Lower lobe of right lung (tissue), 2 donors: Measurements from ENCODE around the gene BCL7A. TPM values are rescaled to one million over a fixed set of nuclear protein-coding genes. Genes with fewer than 3 reads are reported as not detected.

ENCODE experiments used
- ATAC-seq, 2 donors: fragments of 200-7000 bp; cut with Tn5 transposase; one replicate each; pipeline ENCODE4 v1.9.1; 2020 to 2022; ENCODE audit warnings: mild to moderate bottlenecking in 2 of 2, moderate library complexity in 2 of 2
- DNase-seq: peaks from one replicate; pipeline ENCODE4 v3.0.0-alpha.2; 2020
- H3K27ac ChIP-seq: fragments of 200-600 bp; one replicate; pipeline ENCODE4 v1.8.0; 2022
- H3K27me3 ChIP-seq: fragments of 200-600 bp; one replicate; pipeline ENCODE4 v1.8.0; 2022; ENCODE audit warnings: low read depth
- H3K36me3 ChIP-seq: fragments of 200-600 bp; one replicate; pipeline ENCODE4 v1.8.0; 2022; ENCODE audit warnings: mild to moderate bottlenecking
- H3K4me1 ChIP-seq: fragments of 200-600 bp; one replicate; pipeline ENCODE4 v1.8.0; 2022
- H3K4me3 ChIP-seq: fragments of 200-600 bp; one replicate; pipeline ENCODE4 v1.8.0; 2022; ENCODE audit warnings: mild to moderate bottlenecking
- H3K9me3 ChIP-seq: fragments of 200-600 bp; one replicate; pipeline ENCODE4 v1.8.0; 2022
- CTCF ChIP-seq: fragments of 200-600 bp; IDR thresholded peaks from one replicate; pipeline ENCODE4 v1.8.0; 2022; ENCODE audit warnings: antibody characterized with exemption, mild to moderate bottlenecking
- intact Hi-C: fragments of 100-400 bp; cut with DNase I; formaldehyde crosslinking; loops from one replicate; pipeline ENCODE4 v1.11.0; 2022
- total RNA-seq: library from RNA; stranded (reverse); fragmentation: NEBNext Ultra II Directional; extraction: Animal tissue kit (Norgen Biotek cat#: 25700); gene quantifications from one replicate; pipeline ENCODE4 v1.2.1, GENCODE V29; 2021
- donor health status: DM: no; HTN: yes; CAD: no; lungs with severe emphysema.

BCL7A gene
- total RNA-seq, 1 donor from 2014 or later: 6.4 TPM

GRCh38 chr12:122013136-122013535, 8.5 kb upstream of the BCL7A start:
- Histone ChIP-seq H3K27me3 (peaks cover 4% of the 10 kb centered on the region), H3K4me1 (no peaks in the 10 kb centered on the region), H3K36me3 (no peaks in the 10 kb centered on the region), H3K9me3 (no peaks in the 10 kb centered on the region), H3K27ac (no peak overlapping the region), H3K4me3 (no peak overlapping the region)
- no peak for ATAC-seq
- intact Hi-C loops: no loop called here
- no peak for TF ChIP-seq CTCF
- no peak for DNase-seq

- intact Hi-C loops: no loop called here
- Histone ChIP-seq H3K4me3 (no peak overlapping the region), H3K27ac (no peak overlapping the region), H3K36me3 (no peaks in the 10 kb centered on the region), H3K9me3 (peaks cover 4% of the 10 kb centered on the region), H3K27me3 (peaks cover 4% of the 10 kb centered on the region), H3K4me1 (no peaks in the 10 kb centered on the region)
- TF ChIP-seq CTCF: no peak
- ATAC-seq (no peak), DNase-seq (no peak)
These were observed 7.7 kb upstream of the BCL7A start for GRCh38 chr12:122013791-122014590.

- H3K9me3 ChIP-seq: peaks cover 4% of the 10 kb centered on the region
- no peak overlapping the region for H3K4me3 ChIP-seq
- intact Hi-C loops: no loop called here
- no peaks in the 10 kb centered on the region for H3K36me3 ChIP-seq
- H3K4me1 ChIP-seq: no peaks in the 10 kb centered on the region
- H3K27me3 ChIP-seq: peaks cover 4% of the 10 kb centered on the region
- no peak for TF ChIP-seq CTCF
- DNase-seq (no peak), ATAC-seq (no peak)
- no peak overlapping the region for H3K27ac ChIP-seq
These were observed 6.9 kb upstream of the BCL7A start for GRCh38 chr12:122014781-122015180.

GRCh38 chr12:122018457-122018856, 3.2 kb upstream of the BCL7A start:
- Histone ChIP-seq H3K4me1 (peaks cover 17% of the 10 kb centered on the region), H3K4me3 (no peak overlapping the region), H3K9me3 (peaks cover 4% of the 10 kb centered on the region), H3K27ac (no peak overlapping the region), H3K27me3 (peaks cover 12% of the 10 kb centered on the region), H3K36me3 (no peaks in the 10 kb centered on the region)
- no peak for ATAC-seq
- TF ChIP-seq CTCF: no peak
- no peak for DNase-seq
- intact Hi-C loops: no loop called here

GRCh38 chr12:122018937-122019336, 2.7 kb upstream of the BCL7A start:
- DNase-seq (no peak), ATAC-seq (no peak)
- peaks cover 4% of the 10 kb centered on the region for H3K9me3 ChIP-seq
- H3K36me3 ChIP-seq: no peaks in the 10 kb centered on the region
- TF ChIP-seq CTCF: no peak
- peaks cover 12% of the 10 kb centered on the region for H3K27me3 ChIP-seq
- H3K4me3 ChIP-seq: no peak overlapping the region
- intact Hi-C loops: no loop called here
- peaks cover 22% of the 10 kb centered on the region for H3K4me1 ChIP-seq
- H3K27ac ChIP-seq: no peak overlapping the region
